K562 (cell line): ENCODE results near the gene TMEM163. TPM values are rescaled to one million over a fixed set of nuclear protein-coding genes. Genes with fewer than 3 reads are reported as not detected.

Experiments used
- ATAC-seq: fragments of 200-7000 bp; cut with Tn5 transposase; 3 replicates; pipeline ENCODE4 v1.9.1; 2020; ENCODE audit warnings: moderate library complexity
- BruUV-seq: library from RNA; stranded (reverse); fragments of 400-500 nt; replicated peaks from 2 replicates; lab custom pipeline; 2021; lab: Mats Ljungman, UMichigan
- CTCF ChIA-PET: fragments of 300-600 bp; formaldehyde crosslinking; extraction: SDS; loops from one replicate; lab custom pipeline; 2021; ENCODE audit warnings: low intra/inter-chr PET ratio; lab: Yijun Ruan, JAX
- POLR2A ChIA-PET: fragments of 300-600, 350-650 bp; sonication (Branson Sonifier 250); formaldehyde crosslinking; extraction: SDS; loops from one replicate; lab custom pipeline; 2021; ENCODE audit warnings: antibody characterized with exemption, inconsistent platforms; lab: Yijun Ruan, JAX
- DNase-seq, 4 experiments: peaks; one replicate each; pipeline versions ENCODE4 v3.0.0 to v3.0.0-alpha.2; 2011 to 2018; ENCODE audit warnings: low spot score in 3 of 4, mixed read lengths in 3 of 4; ENCODE audit errors: extremely low read depth in 1 of 4
- FAIRE-seq: peaks from 2 replicates; lab custom pipeline; 2011; peaks lifted over from hg19 to GRCh38; lab: Jason Lieb, UNC
- H2AFZ ChIP-seq: 2 replicates; pipeline ENCODE4 v1.6.0; 2011; ENCODE audit warnings: low read depth, low read length, control low read depth, inconsistent platforms
- H3K27ac ChIP-seq: fragments of 200-600 bp; 3 replicates; pipeline ENCODE4 v1.8.0; 2011; ENCODE audit warnings: low read depth, mild to moderate bottlenecking, control low read depth, inconsistent platforms, low read length, moderate library complexity, mixed read lengths; ENCODE audit errors: extremely low read depth
- H3K27me3 ChIP-seq, 2 experiments: fragments of 300-600 bp in 1 of 2; 2 replicates in 1 of 2; 3 replicates in 1 of 2; pipeline versions ENCODE4 v1.6.0 to v1.8.0; 2011; ENCODE audit warnings: inconsistent platforms in 2 of 2, low read length in 2 of 2, mild to moderate bottlenecking in 1 of 2, mixed read lengths in 1 of 2, moderate library complexity in 1 of 2; ENCODE audit not compliant: control insufficient read depth in 2 of 2, insufficient read depth in 2 of 2
- H3K36me3 ChIP-seq: fragments of 300-600 bp; 3 replicates; pipeline ENCODE4 v1.8.0; 2011; ENCODE audit warnings: mild to moderate bottlenecking, low read length, inconsistent platforms; ENCODE audit not compliant: control insufficient read depth, insufficient read depth
- H3K4me1 ChIP-seq, 2 experiments: fragments of 200-600 bp in 1 of 2; replicated peaks in 1 of 2; 2 replicates in 1 of 2; 3 replicates in 1 of 2; pipeline versions ENCODE4 v1.5.1 to v1.8.0; 2011; ENCODE audit warnings: inconsistent platforms in 2 of 2, low read length in 2 of 2, mild to moderate bottlenecking in 1 of 2, mixed read lengths in 1 of 2, moderate library complexity in 1 of 2; ENCODE audit not compliant: control insufficient read depth in 2 of 2, insufficient read depth in 2 of 2
- H3K4me2 ChIP-seq: 2 replicates; pipeline ENCODE4 v1.6.1; 2011; ENCODE audit warnings: low read length, control low read depth, inconsistent platforms, mixed read lengths; ENCODE audit not compliant: insufficient read depth
- H3K4me3 ChIP-seq: fragments of 200-600 bp; sonication (generic), shearing (Covaris generic); 2 replicates; pipeline ENCODE4 v1.5.1; 2016; ENCODE audit warnings: control low read depth, inconsistent platforms
- H3K79me2 ChIP-seq: fragments of 200-600 bp; 3 replicates; pipeline ENCODE4 v1.8.0; 2011; ENCODE audit warnings: low read length, inconsistent platforms; ENCODE audit not compliant: control insufficient read depth, insufficient read depth
- H3K9ac ChIP-seq, 2 experiments: 2 replicates each; pipeline versions ENCODE4 v1.6.0 to v1.6.1; 2011; ENCODE audit warnings: low read depth in 2 of 2, low read length in 2 of 2, control low read depth in 1 of 2, inconsistent platforms in 1 of 2, mild to moderate bottlenecking in 1 of 2, mixed read lengths in 1 of 2; ENCODE audit not compliant: insufficient read depth in 1 of 2
- H3K9me1 ChIP-seq: one replicate; pipeline ENCODE4 v1.6.0; 2011; ENCODE audit warnings: inconsistent platforms, mild to moderate bottlenecking, low read length, moderate library complexity; ENCODE audit not compliant: control insufficient read depth, insufficient read depth
- H3K9me3 ChIP-seq: replicated peaks from 2 replicates; pipeline ENCODE4 v1.5.1; 2011; ENCODE audit warnings: low read depth, low read length, inconsistent platforms; ENCODE audit not compliant: control insufficient read depth, insufficient read depth
- H4K20me1 ChIP-seq: replicated peaks from 2 replicates; pipeline ENCODE4 v1.6.1; 2011; ENCODE audit warnings: low read length, inconsistent platforms, mixed read lengths; ENCODE audit not compliant: control insufficient read depth, insufficient read depth
- CHD4 ChIP-seq: fragments of 200-600 bp; sonication (generic); IDR thresholded peaks from 3 replicates; pipeline ENCODE4 v1.6.1; 2012; ENCODE audit warnings: low read depth, mild to moderate bottlenecking, mixed read lengths, low read length, inconsistent platforms; ENCODE audit not compliant: insufficient read depth, insufficient replicate concordance, poor library complexity, severe bottlenecking
- CREM ChIP-seq: IDR thresholded peaks from 2 replicates; pipeline ENCODE4 v1.6.1; 2014; ENCODE audit warnings: antibody characterized with exemption, low read depth
- HNRNPH1 ChIP-seq: fragments of 200-400 bp; formaldehyde crosslinking; optimal IDR thresholded peaks from 2 replicates; pipeline ENCODE3; 2017; ENCODE audit warnings: low read depth, mild to moderate bottlenecking, low read length, moderate library complexity
- KDM2B ChIP-seq: fragments of 250-450 bp; sonication (Bioruptor Pico); IDR thresholded peaks from 2 replicates; pipeline ENCODE4 v1.8.0; 2021; ENCODE audit warnings: mild to moderate bottlenecking, moderate library complexity
- NCOA2 ChIP-seq, 2 experiments: fragments of 450-650 bp; IDR thresholded peaks; 2 replicates each; pipeline ENCODE4 v1.6.1; 2018; ENCODE audit warnings: mild to moderate bottlenecking in 2 of 2, moderate library complexity in 1 of 2; ENCODE audit not compliant: partially characterized antibody in 2 of 2
- PURB ChIP-seq: sonication (generic); formaldehyde crosslinking; IDR thresholded peaks from 2 replicates; pipeline ENCODE4 v1.9.0; 2021; ENCODE audit warnings: low read depth, mild to moderate bottlenecking, missing genetic modification reagents
- ZNF445 ChIP-seq: fragments of 250-450 bp; sonication (Bioruptor Pico); IDR thresholded peaks from 2 replicates; pipeline ENCODE4 v1.4.0; 2020; ENCODE audit warnings: low read depth, mild to moderate bottlenecking, moderate library complexity
- WGBS: fragments of 100-300 bp; shearing (Covaris generic); methylation state at CpG from one replicate; pipeline ENCODE4 v1.1.6; 2016; ENCODE audit warnings: low coverage, mixed read lengths; ENCODE audit not compliant: insufficient coverage; ENCODE audit errors: missing lambda C conversion rate; 5-methylcytosine and 5-hydroxymethylcytosine counted together
- in situ Hi-C: fragments of 300-500 bp; cut with MboI; formaldehyde crosslinking; loops from 4 replicates; pipeline ENCODE4 v1.15.0; 2018; ENCODE audit warnings: inconsistent platforms, mixed read lengths
- intact Hi-C: fragments of 100-400 bp; cut with micrococcal nuclease; formaldehyde crosslinking; loops from 2 replicates; pipeline ENCODE4 v1.14.2; 2022
- polyA plus RNA-seq, 8 experiments: library from polyadenylated mRNA; depleted of rRNA in 4 of 8; stranded (reverse) in 5 of 8; unstranded in 3 of 8; fragments of >200 nt; fragmentation: Nextera tagmentation in 2 of 8; fragmentation: Illumina TruSeq in 1 of 8; extraction: Ambion mirVana in 2 of 8; extraction: Trizol in 1 of 8; gene quantifications; 2 replicates each; pipeline versions ENCODE4 v1.2.1 to v1.2.3, GENCODE V29; 2011 to 2014; ENCODE audit warnings: inconsistent platforms in 1 of 8, missing spikeins in 1 of 8
- total RNA-seq, 7 experiments: library from RNA; depleted of rRNA in 6 of 7; stranded (reverse); fragments of >200 nt in 6 of 7; fragmentation: Illumina TruSeq in 2 of 7; extraction: Trizol in 2 of 7; gene quantifications; 2 replicates each; pipeline versions ENCODE4 v1.2.1 to v1.2.3, GENCODE V29; 2011 to 2021; ENCODE audit warnings: low replicate concordance in 1 of 7
- TF ChIP-seq, protein P1 (sequence below): sonication (generic); formaldehyde crosslinking; IDR thresholded peaks from 2 replicates; pipeline ENCODE4 v1.9.0; 2022; ENCODE audit warnings: mild to moderate bottlenecking, missing genetic modification reagents
- TF ChIP-seq, protein P2 (sequence below): sonication (generic); formaldehyde crosslinking; IDR thresholded peaks from 2 replicates; pipeline ENCODE4 v1.8.1; 2023; ENCODE audit warnings: mild to moderate bottlenecking, missing genetic modification reagents
- TF ChIP-seq, protein P3 (sequence below): fragments of 450-650 bp; formaldehyde crosslinking; IDR thresholded peaks from 2 replicates; pipeline ENCODE4 v1.4.0; 2020; ENCODE audit warnings: mild to moderate bottlenecking, moderate library complexity

The TMEM163 gene
- total and polyA plus RNA-seq, 9 of the 15 experiments (the other 6 are each of a cell fraction or from before 2014, with no cell fraction given), result 0.04 to 0.68 (median 0.16) TPM; not detected in 3

DNA sequence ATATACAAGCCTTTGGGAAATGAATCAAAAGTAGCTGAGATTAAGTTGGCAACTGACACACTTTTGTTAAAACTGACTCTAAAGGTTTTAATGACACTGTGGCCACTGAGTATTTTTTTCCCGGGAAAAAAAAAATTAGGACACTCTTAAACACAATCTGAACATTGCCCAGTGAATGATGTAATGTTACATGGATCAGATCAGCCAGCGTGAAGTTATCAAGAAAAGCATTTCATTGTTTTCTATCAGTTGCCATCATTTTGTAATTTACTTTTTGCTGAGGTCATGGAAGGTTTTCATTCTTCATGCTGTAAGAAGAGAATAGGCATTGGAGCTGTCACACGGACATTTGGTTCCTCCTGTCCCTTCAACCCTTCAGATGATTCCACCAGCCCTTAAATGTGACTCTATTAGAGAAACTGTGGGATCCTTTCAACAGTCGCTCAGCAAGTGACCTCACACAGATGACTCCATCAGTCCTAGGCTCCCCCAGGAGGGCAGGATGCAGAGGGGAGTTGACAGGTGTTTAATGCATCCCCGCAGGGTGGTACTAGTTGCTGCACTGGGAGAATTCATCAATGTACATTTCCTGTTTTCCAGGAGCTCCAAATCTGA, 300.7 kb downstream of the TMEM163 start:
- Histone ChIP-seq H3K79me2 (no peaks in the 10 kb centered on the region), H3K9ac (no peak overlapping the region), H3K36me3 (no peaks in the 10 kb centered on the region), H2AFZ (no peak overlapping the region), H3K27ac (no peak overlapping the region), H3K9me1 (no peaks in the 10 kb centered on the region), H4K20me1 (no peaks in the 10 kb centered on the region), H3K27me3 (no peaks in the 10 kb centered on the region), H3K9me3 (no peaks in the 10 kb centered on the region), H3K4me1 (no peaks in the 10 kb centered on the region), H3K4me3 (no peak overlapping the region), H3K4me2 (no peak overlapping the region)
- no TSS peak for BruUV-seq
- intact Hi-C loops (no loop called here), in situ Hi-C loops (loop anchor here (25.0 kb wide), 2 partner anchors 306 to 531 kb away; no protein-coding TSS in a partner anchor)
- ATAC-seq (no peak), FAIRE-seq (no peak), DNase-seq (no peak)
- CTCF ChIA-PET, result no interaction called here
- 21% methylated on average over 4 of the region's 5 CpGs for WGBS
- POLR2A ChIA-PET, result interaction anchor here (0.9 to 1.1 kb wide), 2 partner anchors 14 to 30 kb away, joined by 3 read pairs; no protein-coding TSS in a partner anchor
- TF ChIP-seq ZNF445 (no peak), NCOA2 (IDR thresholded peaks at IDR 0.05; ENCODE audit: partially characterized antibody in 2 of 2) (no peak), CREM (no peak), CHD4 (no peak), KDM2B (CRISPR knock-in tag) (no peak), PURB (CRISPR knock-in tag) (no peak), HNRNPH1 (no peak)
- TF ChIP-seq, protein P1, sequence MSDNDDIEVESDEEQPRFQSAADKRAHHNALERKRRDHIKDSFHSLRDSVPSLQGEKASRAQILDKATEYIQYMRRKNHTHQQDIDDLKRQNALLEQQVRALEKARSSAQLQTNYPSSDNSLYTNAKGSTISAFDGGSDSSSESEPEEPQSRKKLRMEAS (CRISPR knock-in tag), result no peak
- TF ChIP-seq, protein P2, sequence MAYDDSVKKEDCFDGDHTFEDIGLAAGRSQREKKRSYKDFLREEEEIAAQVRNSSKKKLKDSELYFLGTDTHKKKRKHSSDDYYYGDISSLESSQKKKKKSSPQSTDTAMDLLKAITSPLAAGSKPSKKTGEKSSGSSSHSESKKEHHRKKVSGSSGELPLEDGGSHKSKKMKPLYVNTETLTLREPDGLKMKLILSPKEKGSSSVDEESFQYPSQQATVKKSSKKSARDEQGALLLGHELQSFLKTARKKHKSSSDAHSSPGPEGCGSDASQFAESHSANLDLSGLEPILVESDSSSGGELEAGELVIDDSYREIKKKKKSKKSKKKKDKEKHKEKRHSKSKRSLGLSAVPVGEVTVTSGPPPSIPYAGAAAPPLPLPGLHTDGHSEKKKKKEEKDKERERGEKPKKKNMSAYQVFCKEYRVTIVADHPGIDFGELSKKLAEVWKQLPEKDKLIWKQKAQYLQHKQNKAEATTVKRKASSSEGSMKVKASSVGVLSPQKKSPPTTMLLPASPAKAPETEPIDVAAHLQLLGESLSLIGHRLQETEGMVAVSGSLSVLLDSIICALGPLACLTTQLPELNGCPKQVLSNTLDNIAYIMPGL (CRISPR knock-in tag), result no peak
- TF ChIP-seq, protein P3, sequence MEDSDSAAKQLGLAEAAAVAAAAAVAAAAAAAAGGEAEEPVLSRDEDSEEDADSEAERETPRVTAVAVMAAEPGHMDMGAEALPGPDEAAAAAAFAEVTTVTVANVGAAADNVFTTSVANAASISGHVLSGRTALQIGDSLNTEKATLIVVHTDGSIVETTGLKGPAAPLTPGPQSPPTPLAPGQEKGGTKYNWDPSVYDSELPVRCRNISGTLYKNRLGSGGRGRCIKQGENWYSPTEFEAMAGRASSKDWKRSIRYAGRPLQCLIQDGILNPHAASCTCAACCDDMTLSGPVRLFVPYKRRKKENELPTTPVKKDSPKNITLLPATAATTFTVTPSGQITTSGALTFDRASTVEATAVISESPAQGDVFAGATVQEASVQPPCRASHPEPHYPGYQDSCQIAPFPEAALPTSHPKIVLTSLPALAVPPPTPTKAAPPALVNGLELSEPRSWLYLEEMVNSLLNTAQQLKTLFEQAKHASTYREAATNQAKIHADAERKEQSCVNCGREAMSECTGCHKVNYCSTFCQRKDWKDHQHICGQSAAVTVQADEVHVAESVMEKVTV (CRISPR knock-in tag), result no peak
